AG04450 (cell line): ENCODE results near the gene RGL3. TPM values are rescaled to one million over a fixed set of nuclear protein-coding genes. Genes with fewer than 3 reads are reported as not detected.

Experiments used
- CTCF ChIA-PET: fragments of 300-600, 350-600 bp; formaldehyde crosslinking; extraction: SDS; loops from one replicate; lab custom pipeline; 2022; ENCODE audit warnings: antibody characterized with exemption, inconsistent platforms; lab: Charles Lee
- POLR2A ChIA-PET: fragments of 350-600 bp; formaldehyde crosslinking; extraction: SDS; loops from one replicate; lab custom pipeline; 2021; ENCODE audit warnings: antibody characterized with exemption, inconsistent platforms; lab: Yijun Ruan, JAX
- DNase-seq: peaks from one replicate; pipeline ENCODE4 v3.0.0-alpha.2; 2011; ENCODE audit warnings: low read depth, low spot score
- H3K27ac ChIP-seq: one replicate; pipeline ENCODE4 v1.5.1; 2012; ENCODE audit warnings: low read depth, low read length, control low read depth
- H3K27me3 ChIP-seq: one replicate; pipeline ENCODE4 v1.6.0; 2012; ENCODE audit warnings: low read length; ENCODE audit not compliant: control insufficient read depth, insufficient read depth
- H3K4me3 ChIP-seq: 2 replicates; pipeline ENCODE4 v1.5.1; 2011; ENCODE audit warnings: mild to moderate bottlenecking, low read depth, low read length, control low read depth
- H3K9me3 ChIP-seq: 2 replicates; pipeline ENCODE4 v1.5.1; 2012; ENCODE audit warnings: low read length; ENCODE audit not compliant: control insufficient read depth, insufficient read depth
- CTCF ChIP-seq: IDR thresholded peaks from 2 replicates; pipeline ENCODE4 v1.5.1; 2011; ENCODE audit warnings: low read depth, low read length, control low read depth, inconsistent platforms
- polyA plus RNA-seq: library from polyadenylated mRNA; depleted of rRNA; stranded (reverse); fragments of >200 nt; gene quantifications from 2 replicates; pipeline ENCODE4 v1.2.3, GENCODE V29; 2011

The RGL3 gene
- polyA plus RNA-seq, 1 experiment = 0.11 TPM

DNA sequence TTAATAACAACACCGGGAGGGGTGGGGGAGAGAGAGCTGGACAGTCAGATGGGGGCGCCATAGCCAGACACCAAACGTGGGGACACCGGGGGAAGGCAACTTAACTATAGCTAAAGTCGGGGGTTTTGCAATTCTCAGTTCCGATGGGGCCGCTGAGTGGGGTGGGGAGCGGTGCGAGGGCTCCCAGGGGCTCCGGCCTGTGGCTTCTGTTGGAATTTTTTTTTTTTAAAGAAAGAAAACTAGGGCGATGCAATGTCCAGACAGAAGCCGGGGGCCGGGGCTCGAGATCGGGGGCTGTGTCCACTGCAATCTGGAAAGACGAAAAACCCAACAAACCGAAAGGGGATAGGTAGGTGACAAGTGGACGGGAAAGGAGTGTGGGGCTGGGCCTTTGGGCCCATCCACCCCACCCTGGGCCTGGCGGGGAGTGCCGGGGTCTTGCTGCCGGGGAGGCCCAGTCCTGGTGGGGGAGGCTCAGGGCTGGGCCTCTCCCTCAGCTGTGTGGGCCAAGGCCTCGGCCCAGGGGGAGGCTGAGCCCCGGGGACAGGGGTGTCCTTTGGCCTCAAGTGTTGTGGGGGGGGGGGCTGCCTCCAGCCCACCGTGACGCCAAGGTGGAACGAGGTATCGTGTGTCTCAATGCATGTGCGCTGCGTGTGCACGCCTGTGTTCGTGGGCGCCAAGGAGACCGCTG is 33.7 kb upstream of the RGL3 start:
- TF ChIP-seq CTCF = no peak
- no peaks in the 10 kb centered on the region; the same call in 1 of the 2 replicates for H3K9me3 ChIP-seq
- ChIA-PET CTCF (interaction anchor here (0.6 to 1.6 kb wide), 6 partner anchors 9 to 268 kb away, joined by 3 to 7 read pairs (median 4); partner anchors contain the start of genes ODAD3 and PRKCSH), POLR2A (interaction anchor here (0.6 kb wide), 1 partner anchor 163 kb away, joined by 3 read pairs; no protein-coding TSS in a partner anchor)
- DNase-seq = no peak
- no peak overlapping the region for H3K4me3 ChIP-seq
- H3K27me3 ChIP-seq = no peaks in the 10 kb centered on the region
- H3K27ac ChIP-seq = no peak overlapping the region

DNA sequence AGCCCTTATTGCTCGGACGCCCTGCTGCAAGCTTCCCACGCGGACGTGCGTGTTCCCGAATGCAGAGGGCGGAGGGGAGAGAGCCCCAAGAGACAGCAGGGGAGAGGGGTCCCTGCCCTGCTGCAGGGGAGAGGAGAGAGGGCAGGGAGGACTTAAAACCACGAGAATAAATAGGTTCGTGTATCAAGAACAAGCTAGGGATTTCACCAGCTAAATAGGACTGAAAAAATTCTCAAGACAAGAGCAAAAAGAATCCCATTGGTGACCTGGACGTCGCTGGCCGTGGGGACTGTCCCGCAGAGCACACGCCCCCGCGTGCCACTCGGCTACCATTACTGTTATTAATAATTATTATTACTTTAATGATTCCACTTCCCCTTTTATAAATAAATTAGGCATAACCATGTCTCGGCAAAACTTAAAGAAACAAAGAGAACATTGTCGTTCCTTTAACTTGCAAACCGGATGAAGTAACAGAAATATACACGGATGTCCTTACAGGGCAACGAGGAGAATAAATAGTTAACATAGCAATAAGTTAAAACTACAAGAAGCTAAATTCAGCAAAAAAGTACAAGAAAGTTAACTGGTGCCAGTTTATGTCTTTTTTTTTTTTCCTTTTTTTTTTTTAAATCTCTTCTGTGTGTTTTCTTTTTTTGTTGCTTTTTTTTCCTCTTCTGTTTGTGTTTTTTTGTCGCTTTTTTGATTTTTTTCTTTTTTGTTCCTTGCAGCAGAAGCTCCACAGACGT is 32.9 kb upstream of the RGL3 start:
- no peak overlapping the region for H3K27ac ChIP-seq
- no peak for DNase-seq
- no peak overlapping the region for H3K4me3 ChIP-seq
- CTCF ChIA-PET = interaction anchor here (0.6 to 1.6 kb wide), 8 partner anchors 9 to 326 kb away, joined by 3 to 7 read pairs (median 4); partner anchors contain the start of genes ODAD3 and PRKCSH
- TF ChIP-seq CTCF = no peak
- no peaks in the 10 kb centered on the region for H3K27me3 ChIP-seq
- no peaks in the 10 kb centered on the region; the same call in 1 of the 2 replicates for H3K9me3 ChIP-seq
- POLR2A ChIA-PET = no interaction called here

- no peaks in the 10 kb centered on the region; the same call in 1 of the 2 replicates for H3K9me3 ChIP-seq
- ChIA-PET CTCF (interaction anchor here (1.1 to 1.5 kb wide), 3 partner anchors 8 to 16 kb away, joined by 3 to 5 read pairs (median 4); partner anchors contain the start of gene PRKCSH), POLR2A (interaction anchor here (0.6 kb wide), 1 partner anchor 262 kb away, joined by 14 read pairs; no protein-coding TSS in a partner anchor)
- H3K27me3 ChIP-seq = no peaks in the 10 kb centered on the region
- no peak overlapping the region for H3K27ac ChIP-seq
- DNase-seq = no peak
- H3K4me3 ChIP-seq = no peak overlapping the region
- TF ChIP-seq CTCF = no peak
Observed at GRCh38 chr19:11451327-11451870, 32.3 kb upstream of the RGL3 start.

- H3K27me3 ChIP-seq = no peaks in the 10 kb centered on the region
- H3K9me3 ChIP-seq = no peaks in the 10 kb centered on the region; the same call in 1 of the 2 replicates
- H3K4me3 ChIP-seq = no peak overlapping the region
- POLR2A ChIA-PET = interaction anchor here (0.6 kb wide), 1 partner anchor 262 kb away, joined by 14 read pairs; no protein-coding TSS in a partner anchor
- no peak for TF ChIP-seq CTCF
- H3K27ac ChIP-seq = no peak overlapping the region
- CTCF ChIA-PET = interaction anchor here (1.1 kb wide), 1 partner anchor 15 kb away, joined by 4 read pairs; the partner anchor contains the start of gene PRKCSH
- no peak for DNase-seq
Observed at GRCh38 chr19:11450570-11451326, 31.6 kb upstream of the RGL3 start.
